Liver (tissue), 9 donors: ENCODE results near the gene SNX20. TPM values are rescaled to one million over a fixed set of nuclear protein-coding genes. Genes with fewer than 3 reads are reported as not detected.

ENCODE experiments used
- DNase-seq: peaks from one replicate; pipeline ENCODE4 v3.0.0-alpha.2; 2017; ENCODE audit warnings: low spot score
- H3K27ac ChIP-seq, 2 donors: one replicate each; pipeline ENCODE4 v1.7.0; 2013; ENCODE audit warnings: inconsistent platforms in 2 of 2, low read length in 2 of 2, control low read depth in 1 of 2, low read depth in 1 of 2, mild to moderate bottlenecking in 1 of 2
- H3K27me3 ChIP-seq, 4 donors: one replicate each; pipeline versions ENCODE4 v1.6.1 to v1.7.0; 2013; ENCODE audit warnings: low read length in 3 of 4, inconsistent platforms in 1 of 4, mild to moderate bottlenecking in 1 of 4, moderate library complexity in 1 of 4; ENCODE audit not compliant: control insufficient read depth in 4 of 4, insufficient read depth in 4 of 4
- H3K36me3 ChIP-seq, 4 donors: one replicate each; pipeline versions ENCODE4 v1.6.1 to v1.7.0; 2013; ENCODE audit warnings: low read length in 3 of 4, mild to moderate bottlenecking in 3 of 4, low read depth in 1 of 4, moderate library complexity in 1 of 4; ENCODE audit not compliant: control insufficient read depth in 4 of 4, insufficient read depth in 3 of 4
- H3K4me1 ChIP-seq, 4 donors: one replicate each; pipeline versions ENCODE4 v1.6.1 to v1.7.0; 2013; ENCODE audit warnings: low read length in 3 of 4, mild to moderate bottlenecking in 3 of 4, moderate library complexity in 1 of 4; ENCODE audit not compliant: control insufficient read depth in 4 of 4, insufficient read depth in 4 of 4
- H3K4me3 ChIP-seq, 3 donors: one replicate each; pipeline versions ENCODE4 v1.6.1 to v1.7.0; 2013; ENCODE audit warnings: low read length in 3 of 3, control low read depth in 1 of 3, low read depth in 1 of 3, mild to moderate bottlenecking in 1 of 3
- H3K9ac ChIP-seq, 2 donors: one replicate each; pipeline ENCODE4 v1.7.0; 2013; ENCODE audit warnings: low read length in 2 of 2, mild to moderate bottlenecking in 2 of 2, moderate library complexity in 2 of 2, control low read depth in 1 of 2, low read depth in 1 of 2
- H3K9me3 ChIP-seq, 4 donors: one replicate each; pipeline versions ENCODE4 v1.6.1 to v1.7.0; 2013; ENCODE audit warnings: low read length in 3 of 4; ENCODE audit not compliant: control insufficient read depth in 4 of 4
- CTCF ChIP-seq: fragments of 150-350 bp; IDR thresholded peaks from 2 replicates; pipeline ENCODE4 v1.5.1; 2017; ENCODE audit warnings: improper control_type of control experiment, low read depth, low read length; ENCODE audit not compliant: missing input control
- EGR1 ChIP-seq, 2 donors: IDR thresholded peaks; 2 replicates each; pipeline ENCODE4 v1.6.1; 2016 to 2018; ENCODE audit warnings: antibody characterized with exemption in 2 of 2, low read depth in 2 of 2
- FOXA1 ChIP-seq: IDR thresholded peaks from 2 replicates; pipeline ENCODE4 v1.6.1; 2016; ENCODE audit warnings: antibody characterized with exemption
- FOXA2 ChIP-seq: IDR thresholded peaks from 2 replicates; pipeline ENCODE4 v1.6.1; 2016; ENCODE audit warnings: antibody characterized with exemption
- HNF4A ChIP-seq, 2 donors: conservative IDR thresholded peaks; 2 replicates each; pipeline ENCODE4 v1.6.1; 2016; ENCODE audit warnings: antibody characterized with exemption in 2 of 2, mild to moderate bottlenecking in 2 of 2
- HNF4G ChIP-seq: IDR thresholded peaks from 2 replicates; pipeline ENCODE4 v1.6.1; 2016; ENCODE audit warnings: antibody characterized with exemption
- NR2F2 ChIP-seq: IDR thresholded peaks from 2 replicates; pipeline ENCODE4 v1.6.1; 2016; ENCODE audit warnings: antibody characterized with exemption
- RAD21 ChIP-seq, 2 donors: IDR thresholded peaks; 2 replicates each; pipeline ENCODE4 v1.6.1; 2016; ENCODE audit warnings: antibody characterized with exemption in 2 of 2, mild to moderate bottlenecking in 2 of 2
- RXRA ChIP-seq, 2 donors: IDR thresholded peaks; 2 replicates each; pipeline ENCODE4 v1.6.1; 2017 to 2018; ENCODE audit warnings: antibody characterized with exemption in 2 of 2, mild to moderate bottlenecking in 1 of 2
- YY1 ChIP-seq: IDR thresholded peaks from 2 replicates; pipeline ENCODE4 v1.6.1; 2016; ENCODE audit warnings: antibody characterized with exemption, mild to moderate bottlenecking
- WGBS: extraction: QIAGEN DNeasy Blood & Tissue Kit; methylation state at CpG from one replicate; pipeline ENCODE4 v1.1.7; 2013; 5-methylcytosine and 5-hydroxymethylcytosine counted together
- polyA plus RNA-seq, 2 donors: library from polyadenylated mRNA; stranded (reverse) in 1 of 2; unstranded in 1 of 2; fragments of 200-250 nt in 1 of 2; fragments of >200 nt in 1 of 2; fragmentation: Nextera tagmentation in 1 of 2; extraction: Ambion mirVana in 1 of 2; gene quantifications; one replicate each; pipeline versions ENCODE4 v1.2.1 to v1.2.3, GENCODE V29; 2013 to 2015
- total RNA-seq, 2 donors: library from RNA; depleted of rRNA; stranded (reverse); fragments of >200 nt; gene quantifications; one replicate each; pipeline ENCODE4 v1.2.3, GENCODE V29; 2014
- TF ChIP-seq, protein P1 (sequence below): IDR thresholded peaks from 2 replicates; pipeline ENCODE4 v1.6.1; 2016; ENCODE audit warnings: antibody characterized with exemption
- donor health status: healthy.
- donor health status: healthy.
- donor health status: healthy.
- donor health status: healthy.
- donor health status: healthy.

Gene SNX20
- total and polyA plus RNA-seq, 4 donors, result 0.40 to 3.5 (median 0.98) TPM

DNA sequence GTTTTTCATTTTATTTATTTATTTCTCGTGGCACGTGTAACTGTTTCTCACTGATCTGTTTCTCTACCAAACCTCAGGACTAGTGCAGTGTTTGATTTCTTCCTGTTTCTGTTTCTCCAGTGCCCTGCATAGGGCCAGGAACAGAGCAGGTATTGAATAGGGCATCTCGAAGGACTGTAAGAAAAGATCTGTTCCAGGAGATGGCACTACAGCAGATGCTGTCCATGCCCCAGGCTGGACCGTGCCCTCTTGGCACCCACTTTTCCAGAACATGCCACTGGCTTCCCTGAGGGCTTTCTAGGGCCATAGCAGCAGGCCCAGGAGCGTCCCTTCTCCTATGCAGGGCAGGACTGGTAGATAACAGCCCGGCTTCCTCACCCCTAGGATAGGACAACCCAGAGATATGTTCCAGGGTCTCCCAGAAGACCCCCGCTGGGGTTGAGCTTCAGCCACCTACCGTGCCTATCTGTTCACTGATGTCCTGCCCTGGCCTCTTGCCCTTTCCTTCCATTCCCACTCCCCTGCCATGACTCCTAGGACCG lies 4.4 kb downstream of the SNX20 start:
- Histone ChIP-seq H3K27me3 (no peaks in the 10 kb centered on the region), H3K36me3 (no peaks in the 10 kb centered on the region), H3K4me3 (no peak overlapping the region), H3K9me3 (peaks cover 5 to 12% (median 9%) of the 10 kb centered on the region in 4 donors), H3K4me1 (no peaks in the 10 kb centered on the region), H3K27ac (no peak overlapping the region), H3K9ac (no peak overlapping the region)
- no peak for TF ChIP-seq CTCF
- TF ChIP-seq RAD21 (IDR thresholded peaks at IDR 0.05), result peak in 1 of 2 donors; percentile 8
- DNase-seq, result no peak
- WGBS, result 85% methylated on average over 9 of the region's 9 CpGs

DNA sequence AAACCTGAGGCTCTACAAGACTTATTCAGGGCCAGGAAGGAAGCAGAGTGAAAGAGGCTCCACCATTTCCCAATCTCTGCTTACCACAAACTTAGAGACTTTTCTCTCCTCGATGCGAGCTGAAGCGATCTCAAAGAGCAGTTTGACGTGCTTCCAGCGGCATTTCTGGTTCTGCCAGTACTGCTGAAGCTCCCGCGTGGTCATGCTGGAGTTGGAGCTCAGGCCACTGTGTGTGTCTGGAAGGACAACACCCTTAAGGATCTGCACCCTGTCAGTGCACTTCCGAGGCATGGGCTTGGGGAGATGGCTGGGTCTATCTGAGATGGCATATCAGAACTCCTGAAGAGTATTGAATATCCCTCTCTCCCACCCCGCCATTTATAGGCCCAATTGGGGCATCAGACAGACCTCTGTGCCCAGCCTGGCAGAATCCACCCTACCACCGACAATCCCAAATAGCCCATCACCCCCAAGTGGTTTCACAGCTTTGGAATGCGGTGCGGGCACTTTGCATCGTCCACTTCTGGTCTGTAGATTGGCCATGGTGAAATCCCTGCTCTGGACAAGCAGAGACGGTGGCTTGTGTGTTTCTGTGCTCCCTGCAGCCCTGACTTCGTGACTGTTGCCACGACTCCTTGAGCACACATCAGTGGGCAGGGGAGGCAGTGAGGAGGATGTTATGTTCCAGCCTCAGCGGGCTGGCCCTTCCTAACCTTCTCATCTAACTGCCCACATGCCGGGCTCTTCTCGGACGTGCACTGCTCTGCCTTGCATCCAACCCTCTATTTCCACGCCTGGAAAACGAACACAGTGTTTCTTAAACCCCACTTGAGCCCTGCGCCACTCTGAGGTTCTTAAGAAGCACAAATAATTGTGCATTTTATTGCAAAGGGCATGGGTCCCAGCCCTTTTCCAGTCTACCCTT lies 5.2 kb downstream of the SNX20 start:
- no peak for DNase-seq
- H3K36me3 ChIP-seq, result no peaks in the 10 kb centered on the region
- TF ChIP-seq RAD21 (IDR thresholded peaks at IDR 0.05) (no peak), RXRA (IDR thresholded peaks at IDR 0.05) (no peak), NR2F2 (no peak), HNF4G (no peak), EGR1 (IDR thresholded peaks at IDR 0.05; ENCODE audit: low read depth in 2 of 2) (no peak)
- no peak overlapping the region for H3K9ac ChIP-seq
- peaks cover 5 to 13% (median 10%) of the 10 kb centered on the region in 4 donors for H3K9me3 ChIP-seq
- H3K27me3 ChIP-seq, result no peaks in the 10 kb centered on the region
- no peaks in the 10 kb centered on the region for H3K4me1 ChIP-seq
- H3K4me3 ChIP-seq, result no peak overlapping the region
- WGBS, result 92% methylated on average over 23 of the region's 23 CpGs
- H3K27ac ChIP-seq, result no peak overlapping the region

DNA sequence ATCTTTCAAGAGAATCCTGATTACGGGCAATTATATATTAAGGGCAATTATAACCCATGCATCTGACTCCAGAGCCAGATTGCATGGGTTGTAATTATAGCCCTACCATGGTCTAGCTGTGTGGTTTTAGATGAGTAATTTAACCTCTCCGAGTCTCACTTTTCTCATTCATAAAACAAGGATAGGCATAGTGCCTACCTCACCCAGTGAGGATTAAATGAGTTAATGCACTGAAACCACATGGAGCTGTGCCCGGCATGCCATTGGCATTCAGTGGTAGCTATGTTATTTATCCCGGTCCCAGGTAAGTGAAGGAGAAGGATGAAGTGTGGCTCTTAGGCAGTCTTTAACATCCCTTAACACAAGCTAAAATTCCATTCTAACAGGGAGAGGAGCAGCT lies 6.3 kb downstream of the SNX20 start:
- H3K9ac ChIP-seq, result no peak overlapping the region
- H3K9me3 ChIP-seq, result peaks cover 5 to 13% (median 10%) of the 10 kb centered on the region in 4 donors
- TF ChIP-seq FOXA2 (no peak), RXRA (IDR thresholded peaks at IDR 0.05) (no peak)
- H3K36me3 ChIP-seq, result no peaks in the 10 kb centered on the region
- 97% methylated on average over 4 of the region's 4 CpGs for WGBS
- no peaks in the 10 kb centered on the region for H3K4me1 ChIP-seq
- H3K27me3 ChIP-seq, result no peaks in the 10 kb centered on the region
- DNase-seq, result no peak
- H3K4me3 ChIP-seq, result no peak overlapping the region
- H3K27ac ChIP-seq, result no peak overlapping the region

DNA sequence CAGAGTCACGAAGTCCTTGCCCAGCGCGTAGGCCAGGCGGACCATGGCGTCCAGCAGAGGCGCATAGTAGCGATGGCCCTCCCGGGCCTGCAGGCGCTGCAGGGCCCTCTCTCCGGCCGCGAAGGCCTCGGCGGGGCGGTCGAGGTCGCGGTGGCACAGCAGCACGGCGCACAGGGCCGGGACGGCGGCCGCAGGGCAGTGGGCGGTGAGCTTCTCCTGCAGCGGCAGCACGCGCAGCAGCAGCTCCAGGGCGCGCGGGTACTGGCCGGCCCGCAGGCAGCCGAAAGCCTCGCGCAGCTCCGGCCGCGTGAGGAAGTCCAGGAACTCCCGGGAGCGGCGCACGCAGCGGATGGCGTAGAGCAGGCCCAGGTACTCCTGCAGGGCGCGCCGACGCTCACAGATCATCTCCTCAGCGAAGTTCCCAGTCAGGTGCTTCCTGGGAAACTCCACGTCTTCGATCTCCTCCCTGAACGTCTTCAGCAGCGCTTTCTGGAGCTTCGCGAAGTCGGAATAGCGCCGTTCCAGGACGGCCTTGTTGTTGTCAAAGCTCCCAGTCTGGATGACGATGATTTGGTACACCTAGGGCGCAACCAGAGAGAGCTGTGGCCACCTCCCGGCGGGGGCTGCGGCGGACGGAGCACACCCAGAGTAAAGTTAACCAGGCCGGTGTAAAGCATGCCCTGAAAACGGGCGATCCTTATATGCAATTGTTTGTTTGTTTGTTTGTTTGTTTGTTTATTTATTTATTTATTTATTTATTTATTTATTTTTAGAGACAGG lies 7.4 kb downstream of the SNX20 start:
- Histone ChIP-seq H3K4me3 (no peak overlapping the region), H3K36me3 (no peaks in the 10 kb centered on the region), H3K9ac (no peak overlapping the region), H3K27ac (no peak overlapping the region), H3K27me3 (no peaks in the 10 kb centered on the region), H3K9me3 (peaks cover 5 to 13% (median 10%) of the 10 kb centered on the region in 4 donors), H3K4me1 (peaks cover 0 to 5% (median 2%) of the 10 kb centered on the region in 4 donors)
- WGBS, result 61% methylated on average over 70 of the region's 70 CpGs
- TF ChIP-seq YY1 (no peak), RXRA (IDR thresholded peaks at IDR 0.05) (no peak), NR2F2 (no peak), HNF4A (conservative IDR thresholded peaks at IDR 0.05) (no peak), FOXA1 (no peak)
- TF ChIP-seq, protein P1, sequence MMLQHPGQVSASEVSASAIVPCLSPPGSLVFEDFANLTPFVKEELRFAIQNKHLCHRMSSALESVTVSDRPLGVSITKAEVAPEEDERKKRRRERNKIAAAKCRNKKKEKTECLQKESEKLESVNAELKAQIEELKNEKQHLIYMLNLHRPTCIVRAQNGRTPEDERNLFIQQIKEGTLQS, result no peak
- DNase-seq, result no peak
